Activated naive CD4-positive, alpha-beta T cell treated with anti-CD3 and anti-CD28 coated beads for 36 hours (primary cell): ENCODE results near the gene CCDC78. TPM values are rescaled to one million over a fixed set of nuclear protein-coding genes. Genes with fewer than 3 reads are reported as not detected.

ENCODE experiments used
- CTCF ChIA-PET: fragments of 350-600 bp; sonication (Branson Sonifier 250); formaldehyde crosslinking; loops from one replicate; lab custom pipeline; 2021; ENCODE audit warnings: antibody characterized with exemption; lab: Charles Lee
- DNase-seq: peaks from one replicate; pipeline ENCODE4 v3.0.0-alpha.2; 2020
- H3K27ac Mint-ChIP-seq: one replicate; pipeline ENCODE4 v1.8.0; 2021; ENCODE audit warnings: mild to moderate bottlenecking, mixed read lengths
- H3K27me3 Mint-ChIP-seq: one replicate; pipeline ENCODE4 v1.8.0; 2021; ENCODE audit warnings: low read depth, mixed read lengths
- H3K36me3 Mint-ChIP-seq: one replicate; pipeline ENCODE4 v1.8.0; 2021; ENCODE audit warnings: low read depth, mixed read lengths
- H3K4me1 Mint-ChIP-seq: one replicate; pipeline ENCODE4 v1.8.0; 2021; ENCODE audit warnings: low read depth, mixed read lengths
- H3K4me3 Mint-ChIP-seq: one replicate; pipeline ENCODE4 v1.8.0; 2021; ENCODE audit warnings: mild to moderate bottlenecking, moderate library complexity, mixed read lengths
- H3K9me3 Mint-ChIP-seq: one replicate; pipeline ENCODE4 v1.8.0; 2021; ENCODE audit warnings: mixed read lengths
- intact Hi-C: fragments of 100-400 bp; cut with micrococcal nuclease; formaldehyde crosslinking; loops from one replicate; pipeline ENCODE4 v1.15.1; 2023
- total RNA-seq, 2 experiments: library from RNA; stranded (reverse); gene quantifications; one replicate each; pipeline ENCODE4 v1.2.3, GENCODE V29; 2021

CCDC78 gene
- total RNA-seq, 2 experiments from 2014 or later: 1.2 to 1.3 TPM

GRCh38 chr16:741986-742629 is 15.9 kb upstream of the CCDC78 start:
- intact Hi-C loops: loop anchor here (2.0 kb wide), 1 partner anchor 21 kb away; the partner anchor contains the start of gene ANTKMT
- no peak for DNase-seq
- CTCF ChIA-PET: interaction anchor here (0.6 to 3.0 kb wide), 7 partner anchors 15 to 47 kb away, joined by 3 to 13 read pairs (median 3); partner anchors contain the start of genes ANTKMT, CCDC78, CHTF18 and HAGHL
- peaks cover 8% of the 10 kb centered on the region for H3K4me1 Mint-ChIP-seq
- H3K4me3 Mint-ChIP-seq: peak overlapping the region; percentile 53
- H3K36me3 Mint-ChIP-seq: peaks cover 8% of the 10 kb centered on the region
- no peak overlapping the region for H3K27ac Mint-ChIP-seq
- H3K9me3 Mint-ChIP-seq: no peaks in the 10 kb centered on the region
- H3K27me3 Mint-ChIP-seq: no peaks in the 10 kb centered on the region

- H3K4me1 Mint-ChIP-seq: peaks cover 13% of the 10 kb centered on the region
- CTCF ChIA-PET: interaction anchor here (0.6 to 3.0 kb wide), 8 partner anchors 14 to 561 kb away, joined by 3 to 13 read pairs (median 4); partner anchors contain the start of genes ANTKMT, CCDC78, CHTF18 and HAGHL
- H3K9me3 Mint-ChIP-seq: no peaks in the 10 kb centered on the region
- peak within 1 kb of the TSS; percentile 81 for H3K4me3 Mint-ChIP-seq
- peak; percentile 91 for DNase-seq
- no peaks in the 10 kb centered on the region for H3K27me3 Mint-ChIP-seq
- peaks cover 10% of the 10 kb centered on the region for H3K36me3 Mint-ChIP-seq
- intact Hi-C loops: loop anchor here (1.0 to 2.0 kb wide), 2 partner anchors 20 to 47 kb away; partner anchors contain the start of genes ANTKMT, CHTF18 and RPUSD1
- no peak within 1 kb of the TSS for H3K27ac Mint-ChIP-seq
Measured at GRCh38 chr16:740764-741505, 14.7 kb upstream of the CCDC78 start, which contains the start of gene CIAO3. Gene CIAO3, minus strand, starts transcription at chr16:740997. Its CDS starts 12 bp downstream, at chr16:740985.

GRCh38 chr16:740459-740763 is 14.2 kb upstream of the CCDC78 start:
- peak overlapping the region; percentile 81 for H3K4me3 Mint-ChIP-seq
- H3K4me1 Mint-ChIP-seq: peaks cover 16% of the 10 kb centered on the region
- H3K36me3 Mint-ChIP-seq: peaks cover 10% of the 10 kb centered on the region
- CTCF ChIA-PET: interaction anchor here (1.1 to 3.0 kb wide), 4 partner anchors 15 to 45 kb away, joined by 3 to 13 read pairs (median 8); partner anchors contain the start of gene ANTKMT
- no peak overlapping the region for H3K27ac Mint-ChIP-seq
- intact Hi-C loops: loop anchor here (1.0 to 2.0 kb wide), 2 partner anchors 20 to 48 kb away; partner anchors contain the start of genes ANTKMT, CHTF18 and RPUSD1
- H3K27me3 Mint-ChIP-seq: no peaks in the 10 kb centered on the region
- no peak for DNase-seq
- no peaks in the 10 kb centered on the region for H3K9me3 Mint-ChIP-seq

GRCh38 chr16:739560-740458 is 13.6 kb upstream of the CCDC78 start:
- H3K9me3 Mint-ChIP-seq: no peaks in the 10 kb centered on the region
- H3K4me3 Mint-ChIP-seq: peak overlapping the region; percentile 81
- peaks cover 10% of the 10 kb centered on the region for H3K36me3 Mint-ChIP-seq
- intact Hi-C loops: loop anchor here (1.0 to 2.0 kb wide), 2 partner anchors 19 to 48 kb away; partner anchors contain the start of genes ANTKMT, CHTF18 and RPUSD1
- CTCF ChIA-PET: interaction anchor here (0.6 to 3.0 kb wide), 4 partner anchors 19 to 656 kb away, joined by 3 to 13 read pairs (median 6); partner anchors contain the start of gene ANTKMT
- no peak overlapping the region for H3K27ac Mint-ChIP-seq
- DNase-seq: no peak
- peaks cover 19% of the 10 kb centered on the region for H3K4me1 Mint-ChIP-seq
- H3K27me3 Mint-ChIP-seq: no peaks in the 10 kb centered on the region

GRCh38 chr16:736936-737481 is 10.8 kb upstream of the CCDC78 start:
- intact Hi-C loops: no loop called here
- Mint-ChIP-seq H3K4me3 (no peak overlapping the region), H3K36me3 (peaks cover 15% of the 10 kb centered on the region), H3K27me3 (no peaks in the 10 kb centered on the region), H3K9me3 (no peaks in the 10 kb centered on the region), H3K27ac (no peak overlapping the region), H3K4me1 (peaks cover 19% of the 10 kb centered on the region)
- DNase-seq: no peak
- CTCF ChIA-PET: interaction anchor here (3.5 kb wide), 1 partner anchor 25 kb away, joined by 15 read pairs; no protein-coding TSS in a partner anchor

- peak overlapping the region; percentile 56 for H3K27ac Mint-ChIP-seq
- H3K9me3 Mint-ChIP-seq: no peaks in the 10 kb centered on the region
- H3K4me3 Mint-ChIP-seq: no peak overlapping the region
- H3K27me3 Mint-ChIP-seq: no peaks in the 10 kb centered on the region
- peaks cover 15% of the 10 kb centered on the region for H3K36me3 Mint-ChIP-seq
- peaks cover 19% of the 10 kb centered on the region for H3K4me1 Mint-ChIP-seq
- intact Hi-C loops: no loop called here
- peak; percentile 70 for DNase-seq
- CTCF ChIA-PET: interaction anchor here (1.0 to 3.5 kb wide), 3 partner anchors 9 to 24 kb away, joined by 3 to 15 read pairs (median 5); partner anchors contain the start of gene HAGHL
Measured at GRCh38 chr16:735982-736453, 9.8 kb upstream of the CCDC78 start.

GRCh38 chr16:734981-735881 is 9.0 kb upstream of the CCDC78 start:
- no peak for DNase-seq
- peak overlapping the region; percentile 24 for H3K4me3 Mint-ChIP-seq

GRCh38 chr16:734208-734980 is 8.2 kb upstream of the CCDC78 start:
- DNase-seq: no peak
- Mint-ChIP-seq H3K4me3 (no peak overlapping the region), H3K36me3 (peaks cover 15% of the 10 kb centered on the region), H3K4me1 (peaks cover 12% of the 10 kb centered on the region), H3K9me3 (no peaks in the 10 kb centered on the region), H3K27me3 (no peaks in the 10 kb centered on the region), H3K27ac (no peak overlapping the region)
- CTCF ChIA-PET: interaction anchor here (1.0 to 1.1 kb wide), 2 partner anchors 10 to 67 kb away, joined by 3 to 5 read pairs; partner anchors contain the start of gene RHOT2
- intact Hi-C loops: no loop called here

More at GRCh38 chr16:734981-735881, 9.0 kb upstream of the CCDC78 start:
- Mint-ChIP-seq H3K27me3 (no peaks in the 10 kb centered on the region), H3K9me3 (no peaks in the 10 kb centered on the region), H3K36me3 (peaks cover 15% of the 10 kb centered on the region), H3K27ac (peak overlapping the region; percentile 56), H3K4me1 (peaks cover 19% of the 10 kb centered on the region)
- intact Hi-C loops: no loop called here
- CTCF ChIA-PET: interaction anchor here (1.0 to 3.5 kb wide), 5 partner anchors 8 to 67 kb away, joined by 3 to 15 read pairs (median 5); partner anchors contain the start of genes HAGHL and RHOT2

- intact Hi-C loops: no loop called here
- Mint-ChIP-seq H3K4me3 (no peak overlapping the region), H3K36me3 (peaks cover 12% of the 10 kb centered on the region), H3K27me3 (no peaks in the 10 kb centered on the region), H3K27ac (no peak overlapping the region), H3K4me1 (peaks cover 12% of the 10 kb centered on the region), H3K9me3 (no peaks in the 10 kb centered on the region)
- CTCF ChIA-PET: no interaction called here
- DNase-seq: peak; percentile 42
Measured at GRCh38 chr16:733382-734207, 7.4 kb upstream of the CCDC78 start.
